HG02623 (cell line): ENCODE measurements around the gene BCL2A1.
"Not testable (repeated sequence)": the region's sequence is repeated elsewhere in the genome, so short reads cannot be mapped to it uniquely, and the experiment has no call there.

Source experiments
- ATAC-seq: cut with Tn5 transposase; IDR thresholded peaks from one replicate; pipeline ENCODE4 v1.9.1; 2021; ENCODE audit warnings: moderate library complexity; ENCODE audit not compliant: unreplicated experiment

Gene BCL2A1

DNA sequence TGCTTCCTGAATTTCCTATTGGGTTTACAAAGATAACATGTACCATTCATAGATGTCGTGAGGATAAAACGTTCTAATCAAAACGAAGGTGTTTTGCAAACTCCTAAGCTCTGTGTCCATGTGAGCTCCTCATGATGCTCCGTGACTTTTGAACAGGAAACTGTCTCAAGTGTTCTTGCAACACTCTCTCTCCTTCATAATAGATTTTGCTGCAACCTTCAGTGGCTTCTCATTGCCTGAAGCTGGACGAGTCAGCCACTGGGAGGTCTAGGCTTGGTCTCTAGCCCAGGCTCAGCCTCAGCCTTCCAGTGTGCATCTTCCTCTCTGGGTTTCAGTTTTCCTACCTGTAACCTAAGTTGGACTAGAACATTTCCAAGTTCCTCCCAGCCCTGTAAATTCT, 18.7 kb upstream of the BCL2A1 start:
- ATAC-seq = no peak

GRCh38 chr15:79989183-79989582, 18.2 kb upstream of the BCL2A1 start:
- ATAC-seq = no peak

GRCh38 chr15:79988448-79989117, 17.6 kb upstream of the BCL2A1 start:
- no peak for ATAC-seq

GRCh38 chr15:79987969-79988368, 17.0 kb upstream of the BCL2A1 start:
- ATAC-seq = no peak

DNA sequence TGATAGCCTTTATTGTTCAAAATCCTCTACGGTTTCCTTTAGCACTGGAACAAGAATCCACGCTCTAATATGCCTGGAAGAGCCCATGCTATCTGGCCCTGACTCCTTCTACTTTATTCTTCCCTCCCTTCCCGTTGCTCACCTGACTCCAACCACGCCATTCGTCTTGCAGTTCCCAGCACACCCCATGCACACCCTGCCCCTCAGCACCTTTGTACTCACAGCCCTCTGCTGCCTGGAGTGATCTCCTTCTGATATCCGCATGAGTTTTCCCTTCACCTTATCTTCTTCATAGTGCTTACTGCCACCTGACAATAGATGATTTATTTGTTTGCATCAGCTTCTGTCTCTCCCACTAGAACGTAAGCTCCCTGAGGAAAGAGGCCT, 16.6 kb upstream of the BCL2A1 start:
- no peak for ATAC-seq

DNA sequence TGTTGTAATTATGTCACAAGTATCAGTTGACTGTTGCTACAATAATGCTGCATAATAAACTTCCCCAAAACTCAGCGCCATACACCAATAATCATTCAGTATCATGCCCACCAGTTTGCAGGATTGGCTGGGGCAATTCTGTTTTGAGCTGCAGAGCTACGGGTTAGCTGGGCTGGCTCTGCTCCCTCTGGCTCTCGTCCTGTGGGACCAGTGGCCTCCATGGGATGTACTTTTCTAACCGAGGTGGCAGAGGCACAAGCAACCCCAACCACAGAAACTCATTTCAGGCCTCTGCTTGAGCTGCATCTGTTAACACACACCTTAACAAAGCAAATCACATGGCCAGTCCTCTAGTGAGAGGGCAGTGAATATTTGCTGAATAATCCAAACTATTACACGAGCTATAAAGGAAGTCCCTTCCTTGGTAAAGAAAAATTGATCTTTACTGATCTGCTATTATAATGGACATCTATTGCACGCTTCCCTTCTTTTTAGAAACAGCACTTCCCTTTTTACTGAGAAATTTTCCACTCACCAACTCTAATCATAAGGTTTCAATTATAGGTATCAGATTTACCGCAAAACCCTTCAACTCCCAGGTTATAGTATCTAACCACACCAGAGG, 10.9 kb upstream of the BCL2A1 start:
- ATAC-seq = no peak

- ATAC-seq = peak; percentile 69
Observed at GRCh38 chr15:79978655-79979514, 7.9 kb upstream of the BCL2A1 start.

GRCh38 chr15:79978260-79978654, 7.3 kb upstream of the BCL2A1 start:
- ATAC-seq = no peak

- peak; percentile 32 for ATAC-seq
Observed at GRCh38 chr15:79977431-79978054, 6.5 kb upstream of the BCL2A1 start.

GRCh38 chr15:79973456-79974195, 2.6 kb upstream of the BCL2A1 start:
- no peak for ATAC-seq

GRCh38 chr15:79972863-79973262, 1.9 kb upstream of the BCL2A1 start:
- no peak for ATAC-seq

- no peak for ATAC-seq
Observed at GRCh38 chr15:79970181-79970580, 815 bp downstream of the BCL2A1 start.

- no peak for ATAC-seq
Observed at GRCh38 chr15:79969146-79969545, 1.9 kb downstream of the BCL2A1 start.

DNA sequence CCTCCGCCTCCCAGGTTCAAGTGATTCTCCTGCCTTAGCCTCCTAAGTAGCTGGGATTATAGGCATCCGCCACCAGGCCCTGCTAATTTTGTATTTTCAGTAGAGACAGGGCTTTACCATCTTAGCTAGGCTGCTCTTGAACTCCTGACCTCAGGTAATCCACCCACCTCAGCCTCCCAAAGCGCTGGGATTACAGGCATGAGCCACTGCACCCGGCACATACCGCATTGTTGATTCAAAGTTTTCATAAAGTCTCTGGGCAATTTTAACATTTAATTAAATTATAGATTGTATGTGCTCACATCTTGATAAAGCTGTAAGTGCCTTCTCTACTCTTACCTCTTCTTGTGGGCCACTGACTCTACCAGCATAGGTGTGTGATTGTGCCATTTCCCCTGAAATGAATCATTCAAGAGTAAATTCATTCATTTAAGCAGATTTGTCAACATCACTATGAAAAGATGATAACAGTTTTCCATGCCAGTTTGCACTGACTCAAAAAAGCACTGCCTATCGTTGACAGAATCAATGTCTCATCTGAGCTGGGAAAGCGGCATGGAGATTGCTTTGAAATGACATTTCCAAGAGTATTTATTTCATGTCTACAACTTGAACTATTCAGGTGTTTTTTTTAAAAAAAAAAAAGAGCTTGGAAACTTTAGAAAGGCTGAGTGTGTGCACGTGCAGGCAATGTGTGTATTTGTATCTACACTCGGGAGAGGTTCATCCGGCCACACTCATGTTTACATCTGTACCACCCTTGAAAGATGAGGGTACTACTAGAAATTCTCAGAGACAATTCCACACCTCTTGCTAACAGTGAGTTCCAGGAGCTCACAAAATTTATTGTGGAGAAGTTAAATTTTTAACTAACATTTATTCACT, 3.5 kb downstream of the BCL2A1 start:
- ATAC-seq = no peak

- ATAC-seq = no peak
Observed at GRCh38 chr15:79966634-79967297, 4.2 kb downstream of the BCL2A1 start.

DNA sequence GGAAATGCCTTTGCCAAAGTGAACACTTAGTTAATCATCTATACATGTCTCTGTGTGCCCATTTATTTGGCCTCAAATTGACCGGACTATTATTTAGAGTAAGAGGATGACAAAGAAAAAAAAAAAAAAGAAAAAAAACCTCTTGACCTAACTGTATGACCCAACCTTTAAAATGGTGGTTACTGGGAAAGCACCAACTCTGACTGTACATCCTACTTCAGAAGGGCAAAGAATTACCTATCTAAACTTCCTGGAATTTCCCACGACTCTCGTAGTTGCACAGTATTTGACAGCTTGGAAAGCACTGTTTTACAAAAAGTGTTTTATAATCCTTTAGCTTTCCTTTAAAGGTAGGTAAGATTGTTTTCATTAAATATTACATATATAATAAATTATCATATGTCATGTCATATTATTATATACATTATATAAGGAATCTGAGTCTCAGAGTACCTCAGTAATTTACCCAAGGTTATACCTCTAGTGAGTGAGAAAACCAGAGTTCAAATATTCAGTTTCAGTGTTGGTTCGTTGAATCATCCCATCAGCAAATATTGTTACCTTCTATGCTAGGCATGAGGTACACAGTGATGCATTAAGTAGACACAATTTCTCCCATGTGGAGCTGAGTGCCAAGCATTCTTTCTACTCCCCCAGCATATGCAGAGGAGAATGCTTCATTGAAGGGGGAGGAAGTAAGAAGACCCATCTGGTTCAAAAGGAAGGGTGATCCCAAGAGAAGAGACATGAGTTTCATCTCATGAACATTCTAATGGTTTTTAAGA, 5.0 kb downstream of the BCL2A1 start:
- ATAC-seq = no peak

- ATAC-seq = no peak
Observed at GRCh38 chr15:79964232-79964805, 6.7 kb downstream of the BCL2A1 start.

DNA sequence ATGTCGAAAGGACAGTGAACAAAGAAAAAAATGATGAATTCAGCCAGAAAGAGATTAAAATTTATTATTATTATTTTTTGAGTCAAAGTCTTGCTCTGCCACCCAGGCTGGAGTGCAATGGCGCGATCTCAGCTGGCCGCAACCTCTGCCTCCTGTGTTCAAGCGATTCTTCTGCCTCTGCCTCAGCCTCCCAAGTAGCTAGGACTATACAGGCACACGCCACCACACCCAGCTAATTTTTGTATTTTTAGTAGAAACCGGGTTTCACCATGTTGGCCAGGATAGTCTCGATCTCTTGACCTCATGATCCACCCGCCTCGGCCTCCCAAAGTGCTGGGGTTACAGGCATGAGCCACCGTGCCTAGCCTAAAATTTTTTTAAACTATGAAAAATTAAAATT, 8.1 kb downstream of the BCL2A1 start:
- not testable (repeated sequence) for ATAC-seq
